Muscle layer of colon (tissue), 2 donors: Measurements from ENCODE around the gene OSCAR.
A peak's percentile ranks its signal among the peaks of the same experiment; 100 is the strongest.
"Not testable (repeated sequence)": the region's sequence is repeated elsewhere in the genome, so short reads cannot be mapped to it uniquely, and the experiment has no call there.

ENCODE experiments used
- H3K27ac ChIP-seq: one replicate; pipeline ENCODE4 v1.7.0; 2013; ENCODE audit warnings: low read depth, mild to moderate bottlenecking, low read length, moderate library complexity
- H3K27me3 ChIP-seq, 2 donors: one replicate each; pipeline ENCODE4 v1.7.0; 2013; ENCODE audit warnings: low read length in 2 of 2, mild to moderate bottlenecking in 2 of 2; ENCODE audit not compliant: insufficient read depth in 2 of 2, control insufficient read depth in 1 of 2
- H3K36me3 ChIP-seq: one replicate; pipeline ENCODE4 v1.7.0; 2013; ENCODE audit warnings: mild to moderate bottlenecking, low read length; ENCODE audit not compliant: insufficient read depth
- H3K4me1 ChIP-seq: one replicate; pipeline ENCODE4 v1.7.0; 2013; ENCODE audit warnings: mild to moderate bottlenecking, low read length; ENCODE audit not compliant: insufficient read depth
- H3K4me3 ChIP-seq, 2 donors: one replicate each; pipeline ENCODE4 v1.7.0; 2013; ENCODE audit warnings: low read length in 2 of 2, low read depth in 1 of 2, mild to moderate bottlenecking in 1 of 2, moderate library complexity in 1 of 2
- H3K9ac ChIP-seq: one replicate; pipeline ENCODE4 v1.7.0; 2013; ENCODE audit warnings: low read length
- H3K9me3 ChIP-seq: one replicate; pipeline ENCODE4 v1.7.0; 2013; ENCODE audit warnings: mild to moderate bottlenecking, low read length
- donor health status: abdominal sarcoma.
- donor health status: Adenocarcinoma of cecum.

Gene OSCAR

GRCh38 chr19:54102421-54103169 is 2.0 kb upstream of the OSCAR start, which contains the start of gene NDUFA3:
NDUFA3 (plus strand) TSS chr19:54102855; CDS start chr19:54102879, 24 bp downstream.
- Histone ChIP-seq H3K27me3 (no peaks in the 10 kb centered on the region), H3K9ac (peak within 1 kb of the TSS; percentile 78), H3K36me3 (peaks cover 11% of the 10 kb centered on the region), H3K4me1 (peaks cover 6% of the 10 kb centered on the region), H3K9me3 (no peaks in the 10 kb centered on the region), H3K27ac (peak within 1 kb of the TSS; percentile 80), H3K4me3 (peak within 1 kb of the TSS; percentile 67 to 89)

GRCh38 chr19:54099903-54100255 is 724 bp downstream of the OSCAR start:
- not testable (repeated sequence) for H3K36me3 ChIP-seq, H3K9ac ChIP-seq, H3K9me3 ChIP-seq, H3K4me1 ChIP-seq, H3K27ac ChIP-seq, H3K4me3 ChIP-seq
- H3K27me3 ChIP-seq = peaks cover 0 to 21% of the 10 kb centered on the region in 2 donors

GRCh38 chr19:54099190-54099902 is 1.3 kb downstream of the OSCAR start:
- no peak overlapping the region for H3K27ac ChIP-seq
- H3K4me3 ChIP-seq = no peak overlapping the region
- H3K36me3 ChIP-seq = no peaks in the 10 kb centered on the region
- peaks cover 6% of the 10 kb centered on the region for H3K4me1 ChIP-seq
- H3K9ac ChIP-seq = no peak overlapping the region
- H3K9me3 ChIP-seq = no peaks in the 10 kb centered on the region
- peaks cover 0 to 23% of the 10 kb centered on the region in 2 donors for H3K27me3 ChIP-seq

- Histone ChIP-seq H3K27ac (no peak overlapping the region), H3K36me3 (no peaks in the 10 kb centered on the region), H3K27me3 (peaks cover 0 to 23% of the 10 kb centered on the region in 2 donors), H3K4me3 (peak overlapping the region in 1 of 2 donors; percentile 11), H3K9me3 (no peaks in the 10 kb centered on the region), H3K9ac (no peak overlapping the region), H3K4me1 (no peaks in the 10 kb centered on the region)
These were observed 3.9 kb downstream of the OSCAR start for GRCh38 chr19:54096617-54097106.

- H3K27ac ChIP-seq, H3K9ac ChIP-seq, H3K36me3 ChIP-seq, H3K4me1 ChIP-seq, H3K9me3 ChIP-seq: not testable (repeated sequence)
- H3K27me3 ChIP-seq = peaks cover 0 to 23% of the 10 kb centered on the region in 2 donors
- H3K4me3 ChIP-seq = peak overlapping the region; percentile 11 to 45
These were observed 4.6 kb downstream of the OSCAR start for GRCh38 chr19:54095859-54096616.

- H3K27me3 ChIP-seq = peaks cover 0 to 23% of the 10 kb centered on the region in 2 donors
- no peaks in the 10 kb centered on the region for H3K36me3 ChIP-seq
- H3K9me3 ChIP-seq = no peaks in the 10 kb centered on the region
- H3K9ac ChIP-seq = no peak overlapping the region
- H3K4me3 ChIP-seq = peak overlapping the region; percentile 11 to 45
- H3K27ac ChIP-seq = no peak overlapping the region
- no peaks in the 10 kb centered on the region for H3K4me1 ChIP-seq
These were observed 5.3 kb downstream of the OSCAR start for GRCh38 chr19:54095136-54095858.

GRCh38 chr19:54094426-54095000 is 6.1 kb downstream of the OSCAR start:
- H3K27me3 ChIP-seq = peaks cover 0 to 23% of the 10 kb centered on the region in 2 donors
- no peak overlapping the region for H3K9ac ChIP-seq
- no peak overlapping the region for H3K4me3 ChIP-seq
- no peaks in the 10 kb centered on the region for H3K9me3 ChIP-seq
- no peaks in the 10 kb centered on the region for H3K4me1 ChIP-seq
- H3K27ac ChIP-seq = no peak overlapping the region
- H3K36me3 ChIP-seq = no peaks in the 10 kb centered on the region

- H3K27ac ChIP-seq = no peak overlapping the region
- H3K27me3 ChIP-seq = no peaks in the 10 kb centered on the region
- no peaks in the 10 kb centered on the region for H3K36me3 ChIP-seq
- H3K9ac ChIP-seq = no peak overlapping the region
- no peak overlapping the region for H3K4me3 ChIP-seq
- peaks cover 6% of the 10 kb centered on the region for H3K9me3 ChIP-seq
- H3K4me1 ChIP-seq = no peaks in the 10 kb centered on the region
These were observed 16.2 kb downstream of the OSCAR start for GRCh38 chr19:54084410-54084809.

- no peak within 1 kb of the TSS for H3K27ac ChIP-seq
- H3K36me3 ChIP-seq = no peaks in the 10 kb centered on the region
- H3K9me3 ChIP-seq = peaks cover 6% of the 10 kb centered on the region
- H3K9ac ChIP-seq = no peak within 1 kb of the TSS
- no peak within 1 kb of the TSS for H3K4me3 ChIP-seq
- H3K4me1 ChIP-seq = no peaks in the 10 kb centered on the region
- no peaks in the 10 kb centered on the region for H3K27me3 ChIP-seq
These were observed 19.6 kb downstream of the OSCAR start, which contains the start of gene TARM1 for GRCh38 chr19:54081032-54081431. TARM1 (minus strand) TSS chr19:54081365; CDS start chr19:54081340, 25 bp downstream.

- H3K36me3 ChIP-seq = no peaks in the 10 kb centered on the region
- H3K4me1 ChIP-seq = no peaks in the 10 kb centered on the region
- H3K9ac ChIP-seq = no peak overlapping the region
- peaks cover 6% of the 10 kb centered on the region for H3K9me3 ChIP-seq
- H3K27me3 ChIP-seq = no peaks in the 10 kb centered on the region
- H3K4me3 ChIP-seq = no peak overlapping the region
- H3K27ac ChIP-seq = no peak overlapping the region
These were observed 23.3 kb downstream of the OSCAR start for GRCh38 chr19:54077334-54077733.
